ENCODE data around the gene TAS2R38.
"Not testable (repeated sequence)": the region's sequence is repeated elsewhere in the genome, so short reads cannot be mapped to it uniquely, and the experiment has no call there.

TAS2R38 gene

DNA sequence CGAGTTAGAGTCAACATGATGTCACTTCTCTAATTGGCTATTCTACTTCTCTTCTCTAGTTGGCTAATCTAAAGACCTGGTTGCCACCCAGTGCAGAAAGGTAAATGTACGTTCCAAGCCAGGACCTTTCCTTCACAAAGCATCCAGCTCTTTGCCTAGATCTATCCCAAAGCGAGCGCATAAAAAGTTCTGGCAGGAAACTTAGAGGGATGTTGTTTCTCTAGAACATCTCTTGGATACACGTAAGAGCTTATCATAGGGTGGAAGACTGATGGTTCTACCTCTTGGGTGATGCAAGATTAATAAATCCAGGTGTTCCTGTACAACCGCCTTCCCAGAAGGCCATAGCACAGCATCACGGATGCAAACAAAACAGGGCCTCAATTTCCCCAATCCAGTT, at the start of gene TAS2R38:
Gene TAS2R38 (minus strand): TSS at position 101 of the 400 bp plus-strand sequence. CDS start 84 bp downstream, at position 17.
- no peak for DNase-seq

DNA sequence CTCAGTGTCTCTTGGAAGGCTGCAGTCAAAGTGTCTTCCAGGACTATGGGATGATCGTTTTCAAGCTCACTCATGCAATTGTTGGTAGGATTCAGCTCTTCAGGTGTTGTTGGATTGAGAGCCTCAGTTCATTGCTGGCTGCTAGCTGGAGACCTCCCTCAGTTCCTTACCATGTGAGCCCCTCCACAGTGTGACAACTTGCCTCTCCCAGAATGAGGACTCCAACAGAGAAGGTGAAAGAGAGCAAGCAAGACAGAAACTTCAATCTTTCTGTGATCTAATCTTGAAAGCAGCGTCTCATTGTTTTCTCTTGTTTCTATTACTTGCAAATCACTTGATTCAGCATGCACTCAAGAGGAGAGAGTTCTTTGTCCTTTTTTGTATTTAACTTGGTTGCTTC, 44.6 kb upstream of the TAS2R38 start:
- no peak for DNase-seq

DNA sequence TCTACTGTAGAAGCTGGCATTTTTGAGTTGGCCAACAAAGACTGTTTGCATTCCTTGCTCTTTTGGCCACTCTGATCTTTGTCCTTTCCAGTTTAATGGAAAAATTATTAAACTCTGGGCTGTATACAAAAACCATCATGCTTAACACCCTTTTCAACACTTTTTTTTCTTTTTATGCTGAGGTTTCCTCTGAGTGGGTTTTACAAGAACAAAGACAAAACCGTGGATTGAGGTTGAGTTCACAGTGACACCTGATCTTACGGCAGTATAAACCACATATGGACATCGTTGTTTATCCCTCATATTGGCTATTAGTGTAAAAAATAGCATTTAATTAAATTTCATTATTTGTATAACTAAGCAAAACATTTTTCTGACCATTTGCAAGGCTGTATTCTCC, 43.9 kb upstream of the TAS2R38 start:
- DNase-seq = no peak

DNA sequence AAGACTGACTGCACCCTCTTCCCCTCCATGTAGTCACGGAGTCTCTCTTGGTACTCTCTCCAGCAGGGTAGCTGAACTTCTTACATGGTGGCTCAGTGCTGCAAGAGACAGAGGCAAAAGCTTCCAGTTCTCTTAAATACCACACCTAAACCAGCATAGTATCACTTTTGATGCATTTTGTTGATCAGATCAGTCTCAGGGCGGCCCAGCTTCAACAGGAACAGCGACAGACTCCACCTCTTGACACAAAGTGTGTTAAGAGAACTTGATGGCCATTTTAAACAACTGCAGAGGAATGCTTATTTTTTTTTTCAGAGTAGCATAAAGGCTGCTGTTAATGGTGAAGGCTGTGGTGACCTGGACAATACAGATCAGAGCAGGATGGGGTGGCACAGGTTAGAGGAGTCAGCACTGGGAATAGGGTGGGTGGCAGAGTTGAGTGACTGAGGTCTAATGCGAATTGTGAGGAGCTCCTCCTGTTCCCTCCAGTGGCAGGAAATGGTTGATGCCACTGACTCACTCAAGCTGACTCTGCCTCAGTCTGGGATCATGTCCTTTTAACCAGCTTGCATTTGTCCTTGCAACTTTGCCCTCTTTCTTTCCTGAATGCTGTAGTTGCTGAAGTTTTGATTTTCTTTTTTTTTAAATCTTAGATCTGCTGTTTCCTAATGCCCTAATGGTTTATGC, 39.4 kb upstream of the TAS2R38 start:
- DNase-seq = no peak

DNA sequence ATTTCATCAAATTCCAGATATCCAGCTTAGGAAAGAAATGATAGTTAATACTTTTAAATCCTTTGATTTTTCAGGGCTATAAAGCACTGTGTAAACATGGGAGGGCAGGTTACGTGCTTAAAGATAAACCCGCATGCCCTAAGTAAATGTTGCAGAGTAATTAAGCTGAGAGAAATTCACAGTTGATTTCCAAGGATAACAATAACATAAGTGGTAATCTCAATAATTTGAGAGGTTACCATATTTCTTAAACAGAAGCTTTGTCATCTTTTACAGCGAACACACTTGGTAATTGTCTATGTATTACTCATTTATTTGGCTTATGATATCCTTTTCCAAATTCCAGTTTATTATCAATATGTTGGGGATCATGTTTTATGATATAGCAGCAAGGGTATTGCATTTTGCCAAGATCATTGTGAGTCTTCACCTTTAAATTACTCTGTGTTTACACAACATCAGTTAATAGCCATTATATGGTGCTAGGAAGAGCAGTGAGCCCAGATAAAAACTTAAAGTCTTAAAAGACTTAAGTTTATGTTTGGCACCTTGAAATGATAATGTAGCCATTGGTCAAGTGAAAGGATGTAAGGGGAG, 37.5 kb upstream of the TAS2R38 start:
- no peak for DNase-seq

DNA sequence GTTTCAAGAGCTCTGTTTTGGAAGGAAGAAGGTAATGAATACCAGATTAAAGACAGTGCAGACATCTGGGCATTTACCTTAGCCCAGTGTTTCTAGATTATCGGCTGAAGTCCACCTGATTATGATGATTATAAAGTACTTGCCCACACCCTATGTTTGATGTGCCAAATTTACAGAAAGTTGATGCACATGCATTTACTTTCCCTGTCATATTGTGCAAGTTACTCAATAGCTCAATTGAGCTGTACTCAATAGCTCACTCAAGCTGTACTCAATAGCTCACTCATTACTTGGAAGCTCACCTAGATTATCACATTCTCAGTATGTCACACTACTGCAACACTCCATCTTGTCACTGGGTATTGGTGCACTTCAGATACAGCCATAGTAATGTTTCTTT, 35.6 kb upstream of the TAS2R38 start:
- DNase-seq = no peak

DNA sequence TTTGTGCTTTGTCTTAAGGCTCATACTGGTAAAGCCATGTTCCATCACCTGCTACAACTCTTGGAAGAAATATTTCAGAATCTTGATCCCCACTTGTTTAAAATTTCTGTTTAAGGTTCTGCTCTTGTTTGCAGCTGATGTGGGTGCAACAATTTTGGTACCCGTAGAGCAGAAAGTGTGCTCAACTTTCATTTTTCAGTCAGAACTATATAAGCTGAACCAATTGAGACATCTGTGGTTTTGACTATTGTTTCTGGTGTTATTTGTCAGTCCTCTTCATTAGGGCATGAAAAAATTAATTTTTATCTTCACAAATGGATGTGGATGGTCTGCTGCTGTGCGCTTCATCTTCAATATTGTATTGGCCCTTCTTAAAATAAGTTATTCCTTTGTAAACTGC, 33.0 kb upstream of the TAS2R38 start:
- no peak for DNase-seq

DNA sequence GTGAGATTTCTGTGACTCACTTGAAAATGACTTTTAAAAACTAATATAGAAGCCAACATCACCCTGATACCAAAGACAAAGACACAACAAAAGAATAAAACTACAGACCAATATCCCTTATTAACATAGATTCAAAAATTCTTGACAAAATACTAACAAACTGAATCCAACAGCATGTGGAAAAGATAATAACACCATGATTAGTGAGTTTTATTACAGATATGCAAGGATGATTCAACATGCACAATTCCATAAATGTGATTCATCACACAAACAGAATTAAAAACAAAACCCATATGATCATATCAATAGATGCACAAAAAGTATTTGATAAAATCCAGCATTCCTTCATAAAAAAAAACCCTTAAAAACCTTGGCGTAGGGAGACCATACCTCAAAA, 28.6 kb upstream of the TAS2R38 start:
- DNase-seq = no peak

DNA sequence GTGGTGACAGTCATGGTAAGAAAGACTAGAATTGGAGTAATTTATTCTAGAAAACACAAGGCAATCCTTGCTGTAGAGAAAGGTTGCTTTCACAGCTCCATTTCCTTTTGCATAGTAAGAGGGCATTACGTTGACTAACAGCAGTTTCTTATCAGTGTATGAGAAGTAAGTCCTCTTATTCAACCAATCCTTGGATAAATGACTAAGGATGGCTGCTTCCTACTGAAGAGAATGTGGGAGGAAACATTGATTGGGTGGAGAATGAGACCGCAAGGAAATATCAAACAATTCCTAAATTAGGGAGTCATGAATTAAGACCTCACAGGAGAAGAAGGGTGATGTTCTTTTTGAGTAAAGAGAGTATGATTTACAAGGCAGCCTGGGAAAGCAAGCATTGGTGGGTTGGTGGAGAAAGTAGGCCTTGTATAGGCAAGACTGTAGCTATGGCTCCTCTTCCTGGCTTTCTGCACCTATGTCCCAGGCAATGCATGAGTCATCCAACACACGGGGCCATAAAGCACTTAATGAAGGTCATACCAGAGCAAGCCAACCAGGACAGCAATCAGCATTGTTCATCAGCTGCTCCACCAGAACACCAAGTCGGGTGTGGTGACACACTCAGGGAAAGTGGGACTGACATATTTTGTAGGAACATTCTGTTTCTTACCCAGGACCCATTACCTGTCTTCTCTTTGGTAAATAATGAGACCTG, 27.7 kb upstream of the TAS2R38 start:
- no peak for DNase-seq

DNA sequence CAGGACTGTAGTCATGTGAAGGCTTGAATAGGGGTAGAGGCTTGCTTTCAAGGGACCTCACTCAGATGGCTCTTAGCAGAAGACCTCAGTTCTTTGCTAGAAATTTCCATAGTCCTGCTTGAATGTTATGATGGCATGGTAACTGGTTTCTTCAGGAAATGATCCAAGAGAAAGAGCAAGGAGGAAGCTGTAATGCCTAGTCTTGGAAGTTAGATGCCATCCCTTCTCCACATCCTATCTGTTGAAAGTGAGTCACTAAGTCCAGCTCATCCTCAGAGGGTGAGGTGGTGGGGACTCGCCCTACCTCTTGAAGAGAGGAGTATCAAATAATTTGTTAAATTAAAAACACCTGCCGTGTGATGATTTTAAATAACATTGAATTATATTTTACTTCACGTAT, 26.7 kb upstream of the TAS2R38 start:
- no peak for DNase-seq

DNA sequence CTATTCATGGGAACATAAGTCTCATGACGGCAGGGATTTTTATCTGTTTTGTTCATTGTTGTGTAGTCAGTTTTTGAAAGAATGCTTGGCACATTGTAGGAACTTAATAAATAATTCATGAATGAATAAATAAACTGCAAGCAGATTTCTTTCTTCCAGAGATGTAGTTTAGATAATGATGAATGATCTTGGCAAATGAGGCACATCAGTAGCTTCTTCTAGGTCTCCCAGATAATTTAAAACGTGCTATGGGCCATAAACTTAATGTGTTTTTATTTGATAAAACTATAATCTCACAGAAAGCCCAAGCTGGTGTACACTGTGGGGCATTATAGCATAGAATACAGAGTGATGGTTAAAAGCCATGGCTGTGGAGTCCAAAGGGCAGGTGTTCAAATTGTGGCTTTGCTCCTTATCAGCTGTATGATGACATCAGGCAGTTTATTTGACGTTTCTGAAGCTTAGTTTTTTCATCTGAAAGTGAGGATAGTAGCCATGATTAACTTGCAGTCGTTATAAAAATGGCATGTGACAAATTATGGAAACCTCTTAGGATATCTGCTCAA, 25.6 kb upstream of the TAS2R38 start:
- no peak for DNase-seq

DNA sequence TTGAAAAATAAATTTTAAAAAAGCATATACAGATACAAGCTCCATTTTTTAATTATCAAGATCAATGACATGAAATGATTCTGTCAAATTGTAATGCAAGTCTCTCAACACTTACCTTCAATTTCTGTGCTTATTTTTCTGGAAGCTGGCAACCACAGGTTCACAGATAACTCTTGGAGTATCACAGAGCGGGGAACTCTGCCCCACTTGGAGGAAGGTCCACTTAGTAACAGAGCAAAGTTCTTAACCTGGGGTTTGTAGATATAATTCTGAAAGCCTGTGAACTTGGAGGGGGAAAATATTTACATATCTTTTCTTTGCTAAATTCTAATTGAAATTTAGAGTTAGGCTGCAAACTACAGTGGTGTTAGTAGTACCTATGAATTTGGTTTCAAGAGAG, 19.8 kb upstream of the TAS2R38 start:
- DNase-seq = no peak

DNA sequence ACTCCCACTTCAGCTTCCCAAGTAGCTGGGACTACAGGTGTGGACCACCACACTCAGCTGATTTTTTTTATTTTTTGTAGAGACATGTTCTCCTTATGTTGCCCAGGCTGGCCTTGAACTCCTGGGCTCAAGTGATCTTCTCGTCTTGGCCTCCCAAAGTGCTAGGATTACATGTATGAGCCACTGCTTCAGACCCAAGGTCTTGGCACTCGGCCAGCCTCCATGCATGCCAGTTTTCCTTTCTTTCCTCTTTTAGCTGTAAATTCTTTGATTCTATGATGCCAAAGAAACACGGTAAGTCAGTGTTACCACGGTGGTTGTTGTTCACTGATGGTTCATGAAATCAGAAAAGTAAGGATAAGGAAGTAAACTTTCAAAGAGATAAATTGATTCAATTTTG, 19.1 kb upstream of the TAS2R38 start:
- no peak for DNase-seq

DNA sequence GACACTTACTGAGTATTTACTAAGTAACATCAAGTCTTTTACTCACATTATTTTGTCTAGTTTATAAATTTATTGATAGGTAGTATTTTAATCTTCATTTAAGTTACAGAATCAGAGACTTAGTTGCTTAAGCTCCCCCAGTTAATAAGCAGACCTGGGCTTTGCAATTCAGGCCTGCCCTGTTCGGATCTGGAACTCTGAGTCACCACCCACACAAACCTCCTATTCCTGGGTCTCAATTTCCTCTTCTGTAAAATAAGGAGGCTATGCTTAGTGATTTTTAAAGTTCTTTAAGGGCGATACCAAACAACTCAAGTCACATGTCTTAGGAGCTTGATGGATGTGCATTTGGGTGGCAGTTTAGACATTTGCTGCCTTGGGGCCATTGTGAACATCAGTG, 18.6 kb upstream of the TAS2R38 start:
- no peak for DNase-seq

DNA sequence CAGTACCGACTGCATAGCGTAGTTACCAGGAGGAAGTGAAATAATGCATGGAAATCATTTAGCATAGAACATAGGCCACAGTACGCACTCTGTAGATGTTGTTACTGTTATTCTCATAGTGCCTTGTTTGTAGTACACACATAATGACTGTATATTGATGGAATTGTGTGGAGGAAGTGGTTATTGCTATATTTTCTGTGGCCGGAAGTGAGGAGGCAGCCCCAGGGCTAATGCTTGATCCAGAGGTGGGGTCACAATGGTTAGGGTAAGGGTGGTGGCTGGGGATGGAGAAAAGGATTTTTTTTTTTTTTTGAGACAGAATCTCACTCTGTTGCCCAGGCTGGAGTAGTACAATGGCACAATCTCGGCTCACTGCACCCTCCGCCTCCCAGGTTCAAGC, 17.6 kb upstream of the TAS2R38 start:
- DNase-seq = no peak

DNA sequence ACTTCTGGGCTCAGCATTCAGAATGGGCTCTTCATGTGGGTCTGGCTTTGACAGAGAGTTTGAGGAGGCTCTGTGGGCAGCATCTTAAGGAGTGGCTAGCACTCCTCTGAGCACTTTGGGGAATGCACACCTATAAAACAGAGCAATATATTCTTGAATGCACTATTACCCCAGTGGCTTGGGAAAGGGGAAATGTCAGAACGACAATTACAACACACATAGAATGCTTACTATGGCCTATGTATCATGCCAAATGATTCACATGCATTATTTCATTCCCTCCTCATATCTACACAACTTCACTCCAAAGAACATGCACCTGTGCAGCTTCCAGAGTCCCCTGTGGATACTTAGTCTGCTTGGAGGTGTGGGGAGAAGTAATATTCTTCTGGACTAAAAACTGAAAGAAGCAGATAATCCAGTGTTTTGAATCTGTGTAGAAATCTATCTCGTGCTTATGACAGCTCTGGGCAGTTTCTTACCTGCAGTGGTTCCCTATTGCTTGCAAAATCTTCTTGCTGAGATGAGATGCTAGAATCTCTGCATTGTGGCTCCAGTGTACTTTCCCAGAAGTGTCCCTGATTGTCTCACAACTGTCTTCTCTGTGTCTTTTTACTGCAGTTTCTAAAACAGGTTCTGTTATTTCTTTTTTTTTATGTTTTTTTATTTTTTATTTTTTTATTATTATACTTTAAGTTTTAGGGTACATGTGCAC, 16.6 kb upstream of the TAS2R38 start:
- no peak for DNase-seq

DNA sequence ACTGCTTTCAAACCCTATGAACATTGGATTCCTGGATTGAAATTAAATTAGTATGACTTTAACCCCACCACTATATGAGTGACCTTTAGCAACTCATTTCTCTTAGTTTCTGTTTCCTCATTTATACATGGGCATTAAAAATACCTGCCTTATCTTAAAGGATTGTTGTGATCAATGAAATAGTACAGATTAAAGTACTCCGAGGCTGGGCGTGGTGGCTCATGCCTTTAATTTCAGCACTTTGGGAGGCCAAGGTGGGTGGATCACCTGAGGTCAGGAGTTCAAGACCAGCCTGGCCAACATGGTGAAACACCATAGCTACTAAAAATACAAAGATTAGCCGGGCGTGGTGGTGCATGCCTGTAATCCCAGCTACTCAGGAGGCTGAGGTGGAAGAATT, 14.2 kb upstream of the TAS2R38 start:
- DNase-seq = not testable (repeated sequence)

DNA sequence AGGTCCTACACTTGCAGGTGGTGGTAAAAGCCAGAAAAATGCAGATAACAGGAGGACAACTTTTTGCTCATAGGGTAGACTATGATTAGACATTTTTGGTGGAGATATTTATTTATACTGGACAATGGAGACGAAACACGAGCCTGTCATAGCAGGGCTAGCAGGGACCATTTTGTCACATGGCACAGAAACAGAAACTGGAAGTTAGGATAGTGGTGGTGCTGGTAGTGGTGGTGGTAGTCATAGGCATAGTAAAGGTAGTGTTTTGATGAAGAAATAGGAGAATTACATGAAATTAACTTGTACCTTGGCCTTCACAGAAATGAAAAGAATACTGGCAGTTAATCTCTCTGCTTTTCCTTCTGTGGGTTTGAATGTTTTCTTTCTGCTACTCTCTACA, 13.3 kb upstream of the TAS2R38 start:
- no peak for DNase-seq

DNA sequence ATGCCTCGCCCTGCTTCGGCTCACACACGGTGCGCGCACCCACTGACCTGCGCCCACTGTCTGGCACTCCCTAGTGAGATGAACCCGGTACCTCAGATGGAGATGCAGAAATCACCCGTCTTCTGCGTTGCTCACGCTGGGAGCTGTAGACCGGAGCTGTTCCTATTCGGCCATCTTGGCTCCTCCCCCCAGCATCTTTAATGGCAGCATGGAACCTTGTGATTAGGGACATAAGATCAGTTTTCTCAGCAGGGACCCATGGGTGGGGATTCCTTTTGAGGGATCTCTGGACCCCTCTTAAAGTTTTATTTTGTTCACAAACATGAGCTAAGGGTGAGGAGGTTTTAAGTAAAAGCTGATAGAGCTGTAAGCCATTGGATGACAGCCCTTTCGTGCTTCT, 12.4 kb upstream of the TAS2R38 start:
- DNase-seq = not testable (repeated sequence)

DNA sequence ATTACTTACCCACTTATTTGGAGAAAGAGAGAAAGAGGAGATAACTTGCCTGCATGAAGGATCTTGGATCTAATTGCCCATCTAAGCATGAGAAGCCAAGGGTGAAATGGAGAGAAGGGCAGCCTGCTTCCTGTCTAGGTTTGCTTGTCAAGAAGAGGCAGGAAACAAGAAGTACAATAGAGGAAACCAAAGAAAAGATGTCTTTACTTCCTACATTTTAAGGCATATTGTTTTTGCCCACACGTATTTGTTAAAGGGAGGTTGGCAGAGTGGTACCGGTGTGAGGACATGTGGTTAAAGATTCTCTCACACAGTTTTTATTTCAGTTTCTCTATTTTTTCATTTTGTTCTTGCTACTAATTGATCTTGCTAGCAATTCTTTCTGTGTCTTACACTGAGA, 6.0 kb upstream of the TAS2R38 start:
- no peak for DNase-seq

DNA sequence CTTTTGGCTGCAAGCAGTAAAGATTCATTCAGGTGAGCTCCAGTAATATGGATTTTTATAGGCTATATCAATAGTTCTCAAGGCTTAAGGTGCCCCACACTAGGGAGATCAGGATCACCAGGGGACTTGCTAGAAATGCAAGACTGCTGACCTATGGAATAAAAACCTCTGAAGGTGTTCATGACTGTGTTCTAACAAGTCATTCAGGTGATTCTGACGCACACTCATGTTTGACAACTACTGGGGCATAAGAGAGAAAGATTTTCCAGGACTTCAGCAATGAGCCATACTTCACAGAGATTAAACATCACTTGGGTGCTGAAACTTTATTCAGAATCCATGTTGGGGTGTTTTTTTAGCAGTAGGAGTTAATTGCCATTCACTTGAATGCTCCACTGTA, 4.8 kb upstream of the TAS2R38 start:
- no peak for DNase-seq

DNA sequence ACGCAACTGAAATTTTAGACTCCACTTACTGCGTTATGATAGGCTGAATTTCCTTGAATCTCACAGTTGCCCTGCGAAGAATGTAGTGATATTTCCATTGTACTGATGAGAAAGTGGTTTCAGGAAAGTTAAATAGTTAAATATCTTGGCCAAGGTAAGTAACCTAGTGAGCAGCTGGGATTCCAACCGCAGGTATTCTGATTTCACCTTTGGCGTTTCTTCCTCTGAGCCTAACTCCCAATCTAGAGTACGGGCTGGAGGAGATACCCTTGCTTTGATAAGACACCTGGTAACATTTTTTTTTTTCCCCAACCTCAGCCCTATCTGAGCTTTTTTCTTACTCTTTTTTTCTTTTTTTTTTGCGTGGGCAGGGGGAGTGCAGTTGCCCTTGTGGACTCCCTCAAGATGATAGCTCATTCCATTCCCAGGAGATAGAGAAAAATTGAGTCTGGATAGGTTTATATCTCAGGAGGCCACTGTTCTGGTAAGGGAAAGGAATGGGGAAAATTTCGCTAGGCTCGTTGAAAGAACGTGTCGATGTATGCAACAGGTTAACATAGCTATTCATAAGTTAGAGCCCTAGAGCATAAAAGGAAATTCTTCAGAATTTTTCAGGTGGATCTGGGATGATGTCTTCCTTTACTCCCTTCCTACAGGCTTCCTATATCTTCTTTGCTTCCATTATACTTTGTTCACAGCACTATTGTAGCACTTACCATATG, 3.1 kb upstream of the TAS2R38 start:
- DNase-seq = no peak
